PC-3 (cell line): Measurements from ENCODE around the gene OTOS.

Source experiments
- EZH2 ChIP-seq: fragments of 300-600 bp; sonication (generic); IDR thresholded peaks from one replicate; pipeline ENCODE4 v1.6.1; 2017; ENCODE audit warnings: antibody characterized with exemption, mild to moderate bottlenecking, low read length; ENCODE audit not compliant: unreplicated experiment
- EZH2phosphoT487 ChIP-seq: fragments of 300-600 bp; sonication (generic); IDR thresholded peaks from 2 replicates; pipeline ENCODE4 v1.6.1; 2018; ENCODE audit warnings: mild to moderate bottlenecking, antibody characterized with exemption, low read length, borderline replicate concordance
- TF ChIP-seq, protein P1 (sequence below): fragments of 300-600 bp; sonication (generic); conservative IDR thresholded peaks from 2 replicates; pipeline ENCODE4 v1.5.1; 2017; ENCODE audit warnings: antibody characterized with exemption, low read depth, mild to moderate bottlenecking, low read length

DNA sequence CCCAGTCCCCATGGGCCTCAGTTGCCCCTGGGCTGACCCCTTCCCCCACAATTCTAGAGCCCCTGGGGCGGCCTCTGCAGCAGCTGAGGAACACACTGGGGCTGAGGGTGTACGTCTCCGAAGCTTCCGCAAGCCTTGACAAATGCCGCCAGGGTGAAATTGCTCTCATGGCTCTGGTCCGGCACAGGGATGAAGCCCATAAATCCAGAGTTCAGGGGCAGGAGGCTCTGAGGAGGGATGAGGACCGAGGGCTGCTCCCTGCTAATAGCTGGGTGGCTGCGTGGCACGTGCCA lies 27.1 kb upstream of the OTOS start:
- TF ChIP-seq, protein P1, sequence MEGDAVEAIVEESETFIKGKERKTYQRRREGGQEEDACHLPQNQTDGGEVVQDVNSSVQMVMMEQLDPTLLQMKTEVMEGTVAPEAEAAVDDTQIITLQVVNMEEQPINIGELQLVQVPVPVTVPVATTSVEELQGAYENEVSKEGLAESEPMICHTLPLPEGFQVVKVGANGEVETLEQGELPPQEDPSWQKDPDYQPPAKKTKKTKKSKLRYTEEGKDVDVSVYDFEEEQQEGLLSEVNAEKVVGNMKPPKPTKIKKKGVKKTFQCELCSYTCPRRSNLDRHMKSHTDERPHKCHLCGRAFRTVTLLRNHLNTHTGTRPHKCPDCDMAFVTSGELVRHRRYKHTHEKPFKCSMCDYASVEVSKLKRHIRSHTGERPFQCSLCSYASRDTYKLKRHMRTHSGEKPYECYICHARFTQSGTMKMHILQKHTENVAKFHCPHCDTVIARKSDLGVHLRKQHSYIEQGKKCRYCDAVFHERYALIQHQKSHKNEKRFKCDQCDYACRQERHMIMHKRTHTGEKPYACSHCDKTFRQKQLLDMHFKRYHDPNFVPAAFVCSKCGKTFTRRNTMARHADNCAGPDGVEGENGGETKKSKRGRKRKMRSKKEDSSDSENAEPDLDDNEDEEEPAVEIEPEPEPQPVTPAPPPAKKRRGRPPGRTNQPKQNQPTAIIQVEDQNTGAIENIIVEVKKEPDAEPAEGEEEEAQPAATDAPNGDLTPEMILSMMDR: no peak
- TF ChIP-seq EZH2phosphoT487 (no peak), EZH2 (no peak)
